GM19240 (cell line): Measurements from ENCODE around the gene MMP1.

Experiments
- DNase-seq: peaks from one replicate; pipeline ENCODE4 v3.0.0; 2011; ENCODE audit warnings: low spot score; ENCODE audit not compliant: insufficient read length

The MMP1 gene

DNA sequence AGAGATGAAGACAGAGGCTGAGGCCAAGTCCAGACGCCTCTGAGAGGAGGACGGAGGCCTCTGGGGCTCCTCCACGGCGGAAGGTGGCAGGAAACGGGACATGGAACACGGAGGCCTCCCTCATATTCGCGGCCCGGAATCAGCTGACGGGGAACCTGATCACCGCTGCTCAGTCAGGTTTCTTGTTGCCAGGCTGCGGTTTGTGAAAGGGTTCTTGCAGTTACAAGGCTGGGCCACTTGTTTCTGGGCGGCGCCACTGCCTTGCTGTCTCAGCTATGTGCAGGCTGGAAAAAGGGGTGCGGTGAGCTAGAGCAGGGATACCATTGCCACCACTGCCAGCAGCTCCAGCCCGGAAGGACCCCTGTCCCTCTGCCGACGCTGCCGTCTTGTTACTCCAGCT, 10.0 kb upstream of the MMP1 start:
- no peak for DNase-seq

DNA sequence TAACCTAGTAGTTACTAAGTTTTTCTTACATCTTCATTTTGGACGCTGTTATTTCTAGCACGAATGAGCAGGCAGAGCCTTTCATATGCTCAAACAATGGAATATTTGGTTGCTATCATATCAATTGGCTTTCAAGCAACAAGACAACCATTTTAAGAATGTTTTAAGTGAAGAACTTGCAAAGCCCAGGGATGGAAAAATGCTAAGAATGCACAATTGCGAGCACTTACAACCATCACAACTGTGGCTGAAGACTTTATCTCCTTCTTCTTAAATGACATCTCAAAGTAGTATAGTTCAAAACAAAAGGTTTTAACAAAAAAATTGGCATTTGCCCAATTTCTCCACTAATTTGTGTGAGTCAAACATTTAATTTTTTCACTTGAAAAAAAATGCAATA, 8.3 kb upstream of the MMP1 start:
- DNase-seq: no peak

DNA sequence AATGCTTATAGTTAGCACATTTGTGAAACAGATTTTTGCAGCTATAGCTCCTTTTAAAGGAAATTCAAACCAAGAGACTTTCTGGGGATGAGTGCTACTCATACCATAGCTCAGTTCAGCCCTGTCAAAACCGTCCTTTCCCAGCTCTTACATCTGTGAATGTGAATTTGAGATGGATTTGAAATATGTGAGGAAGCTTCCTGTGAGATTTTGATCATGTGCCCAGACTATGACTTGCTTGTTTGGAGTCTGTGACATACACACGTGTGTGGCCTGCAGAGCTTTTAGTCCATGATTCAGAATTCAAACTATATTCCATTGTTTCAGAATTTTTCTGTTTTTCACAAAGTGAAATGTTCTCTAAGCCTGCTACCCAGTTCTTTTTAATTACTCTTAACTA, 4.4 kb upstream of the MMP1 start:
- DNase-seq: no peak

DNA sequence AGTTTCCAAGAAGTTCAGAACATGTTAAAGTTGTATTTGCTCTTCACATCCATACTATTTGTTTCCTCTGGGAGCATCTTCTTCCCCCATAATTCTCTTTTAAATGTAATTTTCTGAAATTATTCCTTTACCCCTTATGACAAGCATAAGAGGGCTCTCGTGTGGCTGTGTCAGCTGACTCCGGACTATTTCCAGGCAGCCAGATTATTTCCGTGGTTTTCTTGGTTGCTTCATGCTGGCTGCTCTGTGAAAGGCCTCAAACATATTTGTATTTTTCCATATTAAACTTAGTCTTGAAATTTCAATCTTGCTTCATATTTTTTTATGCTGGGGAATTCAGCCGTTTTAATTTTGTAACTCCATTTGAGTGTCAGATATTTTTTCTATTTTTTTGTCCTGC, 2.8 kb upstream of the MMP1 start:
- no peak for DNase-seq

DNA sequence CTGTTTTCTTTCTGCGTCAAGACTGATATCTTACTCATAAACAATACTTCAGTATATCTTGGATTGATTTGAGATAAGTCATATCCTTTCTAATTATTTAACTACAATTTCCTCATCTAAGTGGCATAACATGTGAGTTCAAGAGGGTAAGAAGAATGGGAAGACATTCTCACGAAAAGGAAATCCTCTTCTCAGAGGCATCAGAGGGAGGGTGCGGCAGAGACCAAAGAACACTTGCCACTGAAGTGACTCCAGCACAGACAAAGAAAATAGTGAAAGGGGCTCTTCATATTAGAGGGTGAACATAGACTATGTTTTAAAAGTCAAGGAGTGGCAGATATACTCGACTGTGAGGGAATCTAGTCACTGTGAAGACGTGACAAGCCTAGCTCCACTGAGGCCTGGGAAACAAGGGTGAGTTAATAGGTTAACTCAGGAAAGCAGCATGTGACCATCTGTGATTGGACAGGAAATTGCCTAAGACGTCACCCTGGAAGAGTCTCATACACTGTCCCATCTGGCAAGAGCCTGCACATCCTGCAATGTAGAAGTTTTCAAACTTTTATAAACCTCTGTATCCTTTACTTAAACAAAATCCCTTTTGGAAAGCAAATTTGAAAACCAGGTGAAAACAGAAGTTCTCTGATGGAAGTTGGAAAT, 1.9 kb upstream of the MMP1 start:
- no peak for DNase-seq

DNA sequence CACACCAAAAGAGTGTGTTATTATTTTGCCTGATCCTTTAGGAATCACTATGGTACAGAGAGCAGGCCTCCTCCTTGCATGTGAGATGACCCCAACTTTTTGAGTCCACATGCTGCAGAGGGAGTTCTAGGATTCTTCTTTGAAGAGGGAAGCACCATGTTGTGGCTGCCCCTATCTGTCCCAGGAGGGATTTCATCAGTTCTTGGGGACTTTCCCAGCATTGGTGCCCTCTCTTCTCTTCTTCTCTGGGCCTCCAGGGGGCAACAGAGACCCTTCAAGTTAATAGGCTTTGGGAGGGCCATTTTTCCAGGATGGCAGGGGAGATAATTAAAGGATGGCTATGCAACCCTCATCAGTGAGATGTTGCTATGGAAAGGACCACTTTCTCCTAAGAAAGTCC, 3.6 kb downstream of the MMP1 start:
- DNase-seq: peak; percentile 6

DNA sequence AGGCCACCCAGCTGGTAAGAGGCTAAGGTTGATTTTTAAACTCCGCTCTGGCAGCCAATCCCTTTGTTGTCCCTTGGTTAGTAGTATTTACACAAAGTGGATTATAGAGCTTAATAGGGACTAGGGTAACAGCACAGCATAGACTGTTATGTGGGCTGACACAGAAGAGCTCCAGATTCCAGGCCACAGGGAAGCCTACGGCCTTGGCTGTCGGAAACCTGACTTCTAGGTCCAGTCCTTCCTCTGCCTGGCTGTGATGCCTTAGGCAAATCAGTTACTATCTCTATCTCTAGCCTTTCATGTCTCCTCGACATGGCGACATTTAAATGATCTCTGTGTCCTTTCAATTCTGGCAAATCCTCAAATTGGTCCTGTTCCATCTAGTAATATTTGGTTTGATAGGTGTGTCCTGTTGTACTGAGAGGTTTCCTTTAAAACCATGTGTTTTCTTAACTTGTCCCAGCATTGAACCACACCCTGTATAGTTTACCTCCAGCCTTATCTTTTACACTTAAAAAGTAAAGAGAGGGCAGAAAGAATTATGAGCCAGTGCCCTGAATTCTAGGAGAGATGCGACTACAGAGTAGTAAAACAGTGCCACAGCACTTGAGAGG, 4.2 kb downstream of the MMP1 start:
- no peak for DNase-seq

DNA sequence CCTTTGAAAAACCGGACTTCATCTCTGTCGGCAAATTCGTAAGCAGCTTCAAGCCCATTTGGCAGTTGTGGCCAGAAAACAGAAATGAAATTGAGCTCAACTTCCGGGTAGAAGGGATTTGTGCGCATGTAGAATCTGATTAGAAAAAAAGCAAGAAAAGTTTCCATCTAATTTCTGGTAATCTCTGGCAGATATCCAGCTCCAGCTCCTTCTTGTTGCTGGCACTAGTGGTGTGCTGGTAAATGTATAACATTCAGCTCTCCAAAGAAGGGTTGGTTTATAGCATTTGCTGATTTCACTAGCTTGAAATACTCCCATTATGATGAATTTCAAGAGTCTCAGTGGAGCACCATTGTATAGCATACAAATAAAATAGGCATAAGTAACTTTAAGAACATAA, 5.4 kb downstream of the MMP1 start:
- no peak for DNase-seq

DNA sequence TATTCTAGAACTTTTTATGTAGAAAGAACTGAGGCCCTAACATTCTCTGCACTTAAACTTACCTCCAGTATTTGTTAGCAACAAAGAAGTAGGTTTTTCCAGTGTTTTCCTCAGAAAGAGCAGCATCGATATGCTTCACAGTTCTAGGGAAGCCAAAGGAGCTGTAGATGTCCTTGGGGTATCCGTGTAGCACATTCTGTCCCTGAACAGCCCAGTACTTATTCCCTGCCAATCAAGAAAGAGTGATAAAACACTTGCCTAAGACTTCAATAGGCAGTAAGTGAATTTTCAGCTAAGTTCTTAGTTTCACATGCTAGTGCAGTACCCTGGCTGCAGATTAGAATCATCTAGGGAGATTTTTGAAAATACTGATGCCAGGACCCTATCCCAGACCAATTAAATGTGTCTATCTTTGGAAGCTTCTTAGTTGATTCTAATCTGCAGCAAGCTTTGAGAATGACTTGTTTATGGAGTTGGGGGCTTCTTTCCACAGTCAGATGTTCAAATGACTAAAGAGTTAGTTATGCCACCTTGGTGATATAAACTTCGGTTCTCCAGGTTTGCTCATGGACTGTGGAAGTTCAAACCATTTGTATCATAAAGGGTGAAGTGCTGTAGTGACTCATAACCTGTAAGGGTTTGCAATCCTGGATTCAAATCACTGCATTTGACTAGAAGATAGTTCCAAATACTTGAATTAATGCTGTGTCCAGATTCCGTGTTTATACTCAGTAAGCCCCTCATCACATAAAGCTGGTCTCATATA, 6.5 kb downstream of the MMP1 start:
- no peak for DNase-seq

DNA sequence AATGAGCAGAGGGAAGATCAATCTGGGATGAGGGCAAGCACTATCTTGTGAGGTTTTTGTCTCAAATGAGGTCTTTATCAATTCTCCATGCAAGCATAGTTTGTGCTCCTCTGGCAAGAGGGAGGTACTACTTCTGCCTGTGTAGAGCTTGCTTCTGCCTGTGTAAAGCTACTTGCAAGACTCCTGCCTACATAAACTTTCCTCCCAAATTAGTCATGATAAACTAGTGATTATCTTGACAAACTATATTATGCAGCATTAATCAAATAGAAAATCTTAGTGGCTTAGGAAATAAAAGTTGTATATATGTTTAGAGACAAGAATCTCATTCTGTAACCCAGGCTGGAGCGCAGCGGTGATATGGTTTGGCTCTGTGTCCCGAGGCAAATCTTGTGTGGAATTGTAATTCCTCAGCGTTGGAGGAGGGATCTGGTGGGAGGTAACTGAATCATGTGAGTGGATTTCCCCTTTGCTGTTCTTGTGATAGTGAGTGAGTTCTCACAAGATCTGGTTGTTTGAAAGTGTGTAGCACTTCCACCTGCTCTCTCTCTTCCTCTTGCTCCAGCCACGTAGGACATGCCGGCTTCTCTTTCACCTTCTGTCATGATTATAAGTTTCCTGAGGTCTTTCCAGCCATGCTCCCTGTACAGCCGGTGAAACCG, 9.5 kb downstream of the MMP1 start:
- DNase-seq: no peak

DNA sequence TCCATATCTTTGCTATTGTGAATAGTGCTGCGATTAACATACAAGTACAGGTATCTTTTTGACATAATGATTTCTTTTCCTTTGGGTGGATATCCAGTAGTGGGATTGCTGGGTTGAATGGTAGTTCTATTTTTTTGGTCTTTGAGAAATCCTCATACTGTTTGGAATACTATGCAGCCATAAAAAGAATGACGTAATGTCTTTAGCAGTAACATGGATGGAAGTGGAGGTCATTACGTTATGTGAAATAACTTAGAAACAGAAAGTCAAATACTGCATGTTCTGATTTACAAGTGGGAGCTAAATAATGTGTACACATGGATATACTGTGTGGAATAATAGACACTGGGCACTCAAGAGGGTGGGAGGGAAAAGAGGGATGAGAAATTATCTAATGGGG, 13.6 kb downstream of the MMP1 start:
- DNase-seq: no peak

DNA sequence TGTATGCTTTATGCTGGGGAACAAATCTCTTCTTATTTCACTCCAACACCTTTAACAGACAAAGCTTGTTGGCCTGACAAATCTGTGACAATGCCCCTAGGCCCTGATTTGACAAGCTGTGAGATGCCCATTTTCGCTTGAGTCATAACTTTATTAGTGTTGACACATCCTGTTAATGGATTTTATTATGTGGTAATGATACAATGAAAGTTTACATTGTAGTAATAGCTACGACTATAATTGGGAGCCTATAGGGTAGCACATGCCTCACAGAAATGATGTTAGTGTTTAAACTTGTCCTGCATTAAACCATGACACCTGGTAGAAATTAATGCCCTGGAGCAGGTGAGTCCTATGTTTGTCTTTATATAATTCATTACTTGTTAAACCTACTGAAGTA, 14.2 kb downstream of the MMP1 start:
- DNase-seq: no peak

DNA sequence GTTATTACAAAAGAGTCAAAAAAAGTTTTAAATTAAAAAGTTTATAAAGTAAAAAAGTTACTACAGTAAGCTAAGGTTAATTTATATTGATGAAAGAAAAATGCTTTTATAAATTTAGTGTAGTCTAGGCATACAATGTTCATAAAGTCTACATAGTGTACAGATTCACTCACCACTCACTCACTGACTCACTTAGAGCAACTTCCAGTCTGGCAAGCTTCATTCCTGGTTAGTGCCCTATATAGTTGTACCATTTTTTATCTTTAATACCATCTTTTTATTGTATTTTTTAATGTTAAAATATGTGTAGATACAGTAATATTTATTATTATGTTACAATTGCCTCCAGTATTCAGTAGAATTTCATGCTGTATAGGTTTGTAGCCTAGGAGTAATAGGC, 14.9 kb downstream of the MMP1 start:
- DNase-seq: no peak

DNA sequence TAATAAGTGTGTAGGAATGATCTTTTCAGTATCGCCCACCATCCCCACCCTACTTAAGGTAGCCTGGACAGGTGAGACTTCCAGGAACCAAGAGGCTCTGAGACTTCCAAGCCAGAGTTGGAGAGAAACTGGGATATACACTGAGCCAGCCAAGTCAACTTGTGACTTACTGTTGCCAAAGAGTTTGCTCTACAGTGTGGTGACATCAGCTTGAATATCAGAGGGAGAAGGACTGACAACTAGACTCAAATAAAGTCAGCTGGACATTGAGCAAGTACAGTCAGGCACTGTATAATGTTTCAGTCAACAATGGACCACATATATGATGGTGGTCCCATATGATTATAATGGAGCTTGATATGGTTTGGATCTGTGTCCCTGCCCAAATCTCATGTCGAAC, 16.3 kb downstream of the MMP1 start:
- DNase-seq: no peak

DNA sequence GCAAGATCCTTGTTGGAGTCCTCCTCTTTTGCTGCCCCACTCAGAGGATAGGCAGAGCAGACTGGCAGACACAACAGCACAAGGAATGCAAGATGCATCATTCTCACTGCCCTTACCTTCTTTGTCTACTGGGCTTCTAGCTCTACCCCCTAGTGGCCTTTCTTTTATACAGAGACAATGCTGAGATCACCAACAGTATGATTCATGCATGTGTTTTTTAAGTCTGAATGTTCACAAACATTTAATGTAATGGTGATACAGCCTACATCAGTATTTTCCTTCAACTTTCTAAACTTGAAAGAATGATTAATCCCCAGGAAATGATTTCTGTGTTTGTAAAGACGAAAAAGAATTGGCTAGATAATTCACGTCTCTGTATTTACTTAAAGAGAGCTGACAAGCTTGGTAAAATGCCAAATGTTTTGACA, 17.5 kb downstream of the MMP1 start, which contains the start of gene MMP10:
MMP10 (minus strand) TSS at position 138 of the 428 bp plus-strand sequence; CDS start at position 101, 37 bp downstream.
- DNase-seq: no peak

DNA sequence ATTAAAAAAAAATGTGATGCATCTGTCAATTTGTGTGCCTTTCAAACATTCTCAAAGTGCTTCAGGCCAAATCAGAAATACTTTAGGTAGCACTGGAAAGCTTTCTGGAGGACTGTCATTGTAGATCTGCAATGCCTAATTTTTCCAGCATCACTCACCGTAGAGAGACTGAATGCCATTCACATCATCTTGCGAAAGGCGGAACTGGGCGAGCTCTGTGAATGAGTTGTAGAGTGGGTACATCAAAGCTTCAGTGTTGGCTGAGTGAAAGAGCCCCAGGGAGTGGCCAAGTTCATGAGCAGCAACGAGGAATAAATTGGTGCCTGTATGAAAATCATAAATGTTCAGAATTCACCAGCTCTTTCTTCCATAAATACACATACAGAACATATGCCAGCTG, 21.5 kb downstream of the MMP1 start:
- DNase-seq: no peak

DNA sequence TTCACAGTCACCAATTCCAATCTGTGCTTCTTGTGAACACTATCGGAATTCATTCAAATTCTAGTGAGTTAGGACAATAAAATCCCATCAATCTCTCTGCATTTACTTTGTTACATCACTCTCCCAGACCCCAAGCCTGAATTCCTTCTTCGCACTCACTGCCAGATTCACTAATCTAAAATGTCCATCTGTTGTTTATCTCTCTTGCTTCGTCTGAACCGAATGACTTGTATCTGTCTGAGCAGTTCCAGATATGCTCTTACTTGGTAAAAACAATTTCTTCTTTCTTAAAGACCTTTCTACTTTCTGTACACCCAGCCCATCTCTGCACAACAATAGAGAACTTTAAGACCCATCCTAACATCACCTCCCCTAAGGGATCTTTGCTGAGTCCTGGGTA, 24.6 kb downstream of the MMP1 start:
- DNase-seq: no peak

DNA sequence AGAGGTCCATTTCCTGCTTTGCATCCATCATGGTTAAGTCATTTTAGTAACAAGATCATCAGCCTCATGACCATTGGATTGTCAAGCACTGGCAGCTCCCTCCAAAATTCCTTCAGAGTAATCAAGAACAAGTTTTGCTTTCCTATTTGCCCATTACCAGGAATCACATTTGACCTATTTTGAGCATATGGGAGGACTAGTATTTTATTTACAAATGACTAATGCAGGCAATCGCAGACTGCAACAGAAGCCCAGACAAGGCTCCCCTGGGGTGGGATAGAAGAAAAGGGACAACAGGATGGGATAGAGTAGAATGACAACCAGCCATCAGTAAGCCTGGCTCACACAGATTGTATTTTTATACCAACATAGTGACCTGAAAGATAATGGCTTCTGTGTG, 26.6 kb downstream of the MMP1 start:
- no peak for DNase-seq

DNA sequence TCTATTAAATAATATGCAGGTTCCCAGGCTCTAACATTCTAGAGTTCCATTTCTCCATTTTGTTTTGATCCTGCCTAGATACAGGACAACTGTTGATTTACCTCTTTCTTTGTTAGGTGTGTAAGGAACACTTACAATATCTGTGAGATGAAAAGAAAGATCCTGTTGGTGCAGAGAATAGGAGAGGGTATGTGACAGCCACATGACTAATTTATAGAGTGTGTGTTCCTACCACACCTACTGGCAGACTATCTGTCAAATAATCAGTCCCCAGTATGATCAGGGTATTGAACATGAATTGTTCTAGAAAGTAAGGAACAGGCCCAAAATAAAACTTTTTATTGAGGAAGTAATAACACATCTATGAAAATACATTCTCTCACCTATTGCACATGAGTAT, 27.8 kb downstream of the MMP1 start:
- DNase-seq: no peak

DNA sequence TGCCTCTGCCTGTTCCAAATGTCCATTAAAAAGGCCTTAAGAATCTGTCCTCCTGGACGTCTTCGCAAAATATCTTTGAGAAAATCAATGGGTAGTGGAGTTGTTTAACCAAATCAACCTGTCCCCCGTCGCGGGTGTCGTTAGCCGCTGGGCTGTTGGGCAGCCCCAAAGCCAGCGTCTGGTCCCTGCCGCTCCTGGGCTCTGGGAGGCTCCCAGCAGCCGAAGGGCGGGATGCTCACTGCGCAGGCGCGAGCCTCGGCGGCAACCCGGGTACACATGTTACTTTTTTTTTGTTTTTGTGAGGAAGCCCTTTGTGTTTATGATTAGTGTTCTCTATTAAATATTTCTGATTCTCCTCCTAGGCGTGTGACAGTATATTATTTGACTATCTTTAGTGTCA, 30.2 kb downstream of the MMP1 start:
- DNase-seq: no peak

DNA sequence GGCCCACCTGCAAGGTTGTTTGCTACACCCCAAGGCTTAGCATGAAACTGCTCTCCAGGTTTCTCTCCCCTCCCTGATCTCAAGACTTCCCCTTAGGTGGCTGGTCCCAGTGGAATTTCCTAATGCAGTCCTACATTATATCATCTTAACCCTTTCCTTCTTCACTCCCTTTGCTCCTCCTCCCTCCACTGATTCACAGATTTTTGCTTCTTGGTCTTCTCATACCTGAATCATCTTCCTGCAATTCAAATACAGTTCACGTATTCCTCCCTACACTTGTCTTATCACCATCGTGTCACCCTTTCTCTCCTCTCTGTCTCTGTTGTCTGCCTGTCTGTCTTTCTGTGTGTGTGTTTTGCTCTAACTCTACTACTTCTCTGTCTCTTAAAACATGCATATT, 34.5 kb downstream of the MMP1 start:
- no peak for DNase-seq

DNA sequence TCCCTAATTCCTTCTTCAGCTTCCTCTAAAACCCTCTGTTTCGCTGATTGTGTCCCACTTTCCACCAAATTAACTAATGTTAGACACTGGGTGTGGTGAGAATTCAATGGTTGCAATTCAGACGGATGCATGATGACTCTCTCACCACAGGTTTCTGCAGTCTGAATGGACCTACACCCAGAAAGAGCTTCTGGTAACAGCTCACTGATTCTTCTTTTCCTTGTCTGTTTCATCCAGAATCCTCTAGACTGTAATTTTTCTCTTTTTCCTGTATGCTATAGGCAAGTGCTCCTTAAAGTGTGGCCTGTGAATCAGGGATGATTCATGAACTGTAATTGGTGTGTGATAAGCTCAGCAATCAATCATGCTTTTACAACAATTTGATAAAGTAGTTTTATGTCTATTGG, 35.6 kb downstream of the MMP1 start:
- no peak for DNase-seq
